Measurements from ENCODE around the gene FAM83G. TPM values are rescaled to one million over a fixed set of nuclear protein-coding genes. Genes with fewer than 3 reads are reported as not detected.

Gene FAM83G
- total RNA-seq, 2 experiments from 2014 or later = 5.0 to 10.4 TPM

- POLR2A ChIA-PET = interaction anchor here (0.5 to 1.2 kb wide), 2 partner anchors 12 to 23 kb away, joined by 3 read pairs; no protein-coding TSS in a partner anchor
- Histone ChIP-seq H3K9me2 (ENCODE audit: insufficient read depth, low read length) (no peaks in the 10 kb centered on the region), H3K27ac (ENCODE audit: low read depth, low read length, poor library complexity, severe bottlenecking) (no peak overlapping the region), H3K4me1 (ENCODE audit: insufficient read depth, low read length, poor library complexity, severe bottlenecking) (peaks cover under 1% of the 10 kb centered on the region), H3K4me3 (ENCODE audit: low read depth, low read length, poor library complexity, severe bottlenecking) (no peak overlapping the region), H3K79me2 (ENCODE audit: insufficient read depth, low read depth, low read length) (no peaks in the 10 kb centered on the region), H3K9me3 (ENCODE audit: low read length) (no peaks in the 10 kb centered on the region), H4K20me1 (ENCODE audit: insufficient read depth, low read length) (no peaks in the 10 kb centered on the region), H3K4me2 (ENCODE audit: low read length) (no peak overlapping the region), H3K36me3 (ENCODE audit: insufficient read depth, low read length) (no peaks in the 10 kb centered on the region), H2AFZ (ENCODE audit: low read length) (no peak overlapping the region)
- CTCF ChIA-PET (ENCODE audit: unreplicated experiment) = interaction anchor here (0.7 kb wide), 1 partner anchor 8 kb away, joined by 3 read pairs; no protein-coding TSS in a partner anchor
- no TSS peak for BruUV-seq (replicated peaks)
- intact Hi-C loops (cut with micrococcal nuclease; ENCODE audit: unreplicated experiment) = no loop called here
- no peak for DNase-seq (ENCODE audit: low spot score)
- TF ChIP-seq CTCF (conservative IDR thresholded peaks at IDR 0.05; ENCODE audit: low read length) = no peak
- TF ChIP-seq EZH2phosphoT487 (IDR thresholded peaks at IDR 0.05; ENCODE audit: borderline replicate concordance, low read depth, low read length) = no peak
These were observed 54.2 kb downstream of the FAM83G start for GRCh38 chr17:18950346-18950745.

- peaks cover 8% of the 10 kb centered on the region for H3K4me1 ChIP-seq (ENCODE audit: insufficient read depth, low read length, poor library complexity, severe bottlenecking)
- no TSS peak for BruUV-seq (replicated peaks)
- no peaks in the 10 kb centered on the region for H3K9me3 ChIP-seq (ENCODE audit: low read length)
- intact Hi-C loops (cut with micrococcal nuclease; ENCODE audit: unreplicated experiment) = no loop called here
- H3K27ac ChIP-seq (ENCODE audit: low read depth, low read length, poor library complexity, severe bottlenecking) = no peak overlapping the region
- no peaks in the 10 kb centered on the region for H3K79me2 ChIP-seq (ENCODE audit: insufficient read depth, low read depth, low read length)
- no peak overlapping the region for H3K4me2 ChIP-seq (ENCODE audit: low read length)
- H3K36me3 ChIP-seq (ENCODE audit: insufficient read depth, low read length) = no peaks in the 10 kb centered on the region
- TF ChIP-seq CTCF (conservative IDR thresholded peaks at IDR 0.05; ENCODE audit: low read length) (no peak), EZH2phosphoT487 (IDR thresholded peaks at IDR 0.05; ENCODE audit: borderline replicate concordance, low read depth, low read length) (no peak)
- ChIA-PET POLR2A (interaction anchor here (1.2 kb wide), 1 partner anchor 11 kb away, joined by 3 read pairs; no protein-coding TSS in a partner anchor), CTCF (ENCODE audit: unreplicated experiment) (interaction anchor here (0.7 kb wide), 1 partner anchor 9 kb away, joined by 3 read pairs; no protein-coding TSS in a partner anchor)
- DNase-seq (ENCODE audit: low spot score) = no peak
- no peak overlapping the region for H3K4me3 ChIP-seq (ENCODE audit: low read depth, low read length, poor library complexity, severe bottlenecking)
- no peaks in the 10 kb centered on the region for H3K9me2 ChIP-seq (ENCODE audit: insufficient read depth, low read length)
- H2AFZ ChIP-seq (ENCODE audit: low read length) = no peak overlapping the region
- no peaks in the 10 kb centered on the region for H4K20me1 ChIP-seq (ENCODE audit: insufficient read depth, low read length)
These were observed 55.0 kb downstream of the FAM83G start for GRCh38 chr17:18949566-18949965.

GRCh38 chr17:18948476-18949006, 56.0 kb downstream of the FAM83G start:
- Histone ChIP-seq H2AFZ (ENCODE audit: low read length) (no peak overlapping the region), H3K4me1 (ENCODE audit: insufficient read depth, low read length, poor library complexity, severe bottlenecking) (peaks cover 12% of the 10 kb centered on the region), H3K9me3 (ENCODE audit: low read length) (no peaks in the 10 kb centered on the region), H3K27ac (ENCODE audit: low read depth, low read length, poor library complexity, severe bottlenecking) (no peak overlapping the region), H4K20me1 (ENCODE audit: insufficient read depth, low read length) (no peaks in the 10 kb centered on the region), H3K4me2 (ENCODE audit: low read length) (no peak overlapping the region), H3K36me3 (ENCODE audit: insufficient read depth, low read length) (no peaks in the 10 kb centered on the region), H3K9me2 (ENCODE audit: insufficient read depth, low read length) (no peaks in the 10 kb centered on the region), H3K4me3 (ENCODE audit: low read depth, low read length, poor library complexity, severe bottlenecking) (no peak overlapping the region), H3K79me2 (ENCODE audit: insufficient read depth, low read depth, low read length) (no peaks in the 10 kb centered on the region)
- intact Hi-C loops (cut with micrococcal nuclease; ENCODE audit: unreplicated experiment) = no loop called here
- POLR2A ChIA-PET = no interaction called here
- BruUV-seq (replicated peaks) = no TSS peak
- no peak for DNase-seq (ENCODE audit: low spot score)
- CTCF ChIA-PET (ENCODE audit: unreplicated experiment) = interaction anchor here (0.6 kb wide), 1 partner anchor 91 kb away, joined by 9 read pairs; the partner anchor contains the start of gene PRPSAP2
- TF ChIP-seq CTCF (conservative IDR thresholded peaks at IDR 0.05; ENCODE audit: low read length) (no peak), EZH2phosphoT487 (IDR thresholded peaks at IDR 0.05; ENCODE audit: borderline replicate concordance, low read depth, low read length) (no peak)
